ENCODE data around the gene POLR3A.

Gene POLR3A

DNA sequence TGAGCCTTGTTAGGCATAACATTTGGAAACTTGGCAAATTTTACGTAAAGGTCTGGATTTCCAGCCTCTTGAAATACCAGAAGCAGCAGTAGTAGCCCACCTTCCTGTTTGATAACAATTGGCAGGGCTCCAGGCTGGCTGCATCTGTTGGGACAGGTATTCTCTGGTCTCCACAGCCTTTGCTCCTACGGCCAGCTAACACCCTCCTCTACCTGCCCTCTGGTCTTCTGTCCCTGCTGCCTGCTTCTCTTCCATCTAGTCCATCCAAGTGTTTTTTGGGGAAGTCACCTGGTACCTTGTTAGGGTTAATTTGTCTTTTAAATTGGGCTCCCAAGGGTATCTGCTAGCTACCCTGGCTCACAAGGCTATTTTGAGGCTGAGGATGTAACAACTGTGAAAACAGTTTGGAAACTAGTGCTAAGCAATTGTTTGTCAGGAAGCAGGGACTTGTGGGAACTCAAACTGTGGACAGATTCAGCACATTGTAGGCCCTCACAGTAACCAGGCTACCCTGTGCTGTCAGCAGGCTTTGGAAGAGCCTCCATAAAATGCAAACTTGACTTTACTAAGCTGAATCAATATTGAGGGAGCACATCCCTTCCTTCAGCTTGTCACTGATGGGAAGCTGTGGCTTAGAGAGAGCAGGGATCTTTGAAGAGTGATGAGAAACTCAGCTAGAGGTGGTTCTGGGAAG, 12.9 kb upstream of the POLR3A start:
- peak in 1 of 2 experiments; percentile 32 for DNase-seq (ENCODE audit: low read depth in 1 of 2, low spot score in 1 of 2)

DNA sequence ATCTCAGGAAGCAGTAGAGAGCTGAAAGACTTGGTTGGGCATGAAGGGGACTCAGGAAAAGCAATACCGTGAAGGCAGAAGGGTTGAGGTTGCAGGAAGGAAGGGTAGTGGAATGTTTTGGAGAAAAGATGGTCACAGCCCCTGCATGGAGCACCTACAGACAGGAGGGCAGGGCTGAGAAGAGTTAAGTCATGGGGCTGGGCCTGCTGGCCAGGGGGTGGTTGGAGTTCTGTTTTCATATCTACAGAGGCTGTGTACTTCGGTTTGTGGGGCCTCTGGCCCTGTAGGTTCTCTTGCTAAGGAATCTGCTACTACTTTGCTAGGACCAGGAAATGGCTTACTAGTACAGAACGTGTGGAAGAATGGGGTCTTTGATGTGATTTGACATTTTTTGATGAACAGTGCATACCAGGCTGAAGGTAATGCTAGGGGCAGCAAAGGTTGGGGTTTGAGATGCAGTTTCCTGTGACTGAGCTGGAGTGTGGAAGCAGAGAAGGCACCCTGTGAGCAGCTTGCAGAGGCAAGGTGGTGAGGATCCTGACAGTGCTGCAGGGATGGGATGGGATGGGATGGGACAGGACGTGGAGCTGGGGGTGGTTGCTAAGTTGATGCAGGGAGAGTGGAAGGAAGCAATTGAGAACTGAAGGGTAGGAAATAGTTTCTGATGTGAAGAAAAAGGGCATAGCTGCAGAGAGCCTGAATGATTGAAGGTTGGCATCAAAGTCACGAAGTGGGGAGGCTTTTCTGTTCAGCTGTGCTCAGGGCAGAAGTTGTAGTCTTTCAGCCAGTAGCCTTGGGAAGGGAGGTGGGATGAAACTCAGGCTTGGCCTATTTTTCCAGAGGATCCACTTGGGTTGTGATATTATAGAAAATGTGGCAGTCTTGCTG, 12.1 kb upstream of the POLR3A start:
- TF ChIP-seq JUND (IDR thresholded peaks at IDR 0.05; ENCODE audit: low read depth), result no peak
- in situ Hi-C loops (cut with HindIII; ENCODE audit: low pct_unique_long_range_greater_than_20kb, low sequenced_read_pairs), result no loop called here
- no peak for DNase-seq (ENCODE audit: low read depth in 1 of 2, low spot score in 1 of 2)

More for the DNA sequence above, 12.9 kb upstream of the POLR3A start:
- in situ Hi-C loops (cut with HindIII; ENCODE audit: low pct_unique_long_range_greater_than_20kb, low sequenced_read_pairs), result no loop called here
- no peak for TF ChIP-seq JUND (IDR thresholded peaks at IDR 0.05; ENCODE audit: low read depth)

DNA sequence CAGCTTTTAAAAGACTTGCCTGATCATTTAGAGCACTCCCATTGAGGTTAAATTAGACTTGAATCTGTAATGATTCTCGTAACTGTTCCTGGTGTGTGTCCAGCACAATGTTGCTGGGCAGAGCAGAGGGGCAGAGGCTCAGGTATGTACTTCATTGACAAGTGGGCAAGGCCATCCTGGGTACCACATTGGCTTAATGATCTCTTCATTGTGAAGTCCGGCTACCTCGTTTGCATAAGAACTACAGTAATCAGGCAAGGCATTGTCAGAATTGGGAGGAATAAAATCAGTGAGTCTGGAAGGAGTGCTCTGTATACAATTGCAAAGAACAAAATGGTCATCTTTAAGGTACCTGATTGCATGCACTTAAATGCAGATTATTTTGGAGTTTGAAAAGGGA, 10.4 kb upstream of the POLR3A start:
- DNase-seq (ENCODE audit: low read depth in 1 of 2, low spot score in 1 of 2), result no peak
- in situ Hi-C loops (cut with HindIII; ENCODE audit: low pct_unique_long_range_greater_than_20kb, low sequenced_read_pairs), result no loop called here
- no peak for TF ChIP-seq JUND (IDR thresholded peaks at IDR 0.05; ENCODE audit: low read depth)

DNA sequence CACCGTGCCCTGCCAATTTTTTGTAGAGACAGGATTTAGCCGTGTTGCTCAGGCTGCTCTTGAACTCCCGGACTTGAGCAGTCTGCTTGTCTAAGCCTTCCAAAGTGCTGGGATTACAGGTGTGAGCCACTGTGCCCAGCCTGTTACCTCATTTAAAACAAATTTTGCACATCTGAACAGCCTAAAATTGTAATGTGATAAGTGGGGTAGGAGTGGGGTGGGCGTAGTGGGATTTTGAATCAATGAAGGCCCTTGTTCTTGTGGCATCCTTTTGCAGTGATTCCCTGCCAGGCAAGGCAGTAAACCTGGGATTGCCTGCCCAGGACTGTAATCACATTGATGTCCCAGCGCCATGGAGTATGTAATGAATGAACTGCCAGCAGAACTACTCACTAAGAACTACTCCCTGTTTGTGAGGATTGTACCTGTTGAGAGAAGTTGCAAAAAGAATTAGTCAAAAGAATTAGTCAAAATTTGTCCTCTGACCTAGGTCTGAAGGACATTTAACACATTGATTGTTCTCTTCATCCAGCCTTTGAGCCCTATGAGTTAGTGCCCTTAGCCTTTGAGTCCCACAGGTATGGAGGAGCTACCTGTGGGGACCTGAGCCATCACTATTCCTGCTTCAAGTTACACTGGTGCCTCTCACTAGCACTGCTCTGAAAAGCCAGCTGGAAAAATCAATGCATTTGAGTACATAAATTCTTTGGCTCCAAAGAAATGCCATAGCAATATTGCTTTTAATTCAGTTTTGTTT, 9.7 kb upstream of the POLR3A start:
- in situ Hi-C loops (cut with HindIII; ENCODE audit: low pct_unique_long_range_greater_than_20kb, low sequenced_read_pairs), result no loop called here
- DNase-seq (ENCODE audit: low read depth in 1 of 2, low spot score in 1 of 2), result no peak
- TF ChIP-seq JUND (IDR thresholded peaks at IDR 0.05; ENCODE audit: low read depth), result no peak

DNA sequence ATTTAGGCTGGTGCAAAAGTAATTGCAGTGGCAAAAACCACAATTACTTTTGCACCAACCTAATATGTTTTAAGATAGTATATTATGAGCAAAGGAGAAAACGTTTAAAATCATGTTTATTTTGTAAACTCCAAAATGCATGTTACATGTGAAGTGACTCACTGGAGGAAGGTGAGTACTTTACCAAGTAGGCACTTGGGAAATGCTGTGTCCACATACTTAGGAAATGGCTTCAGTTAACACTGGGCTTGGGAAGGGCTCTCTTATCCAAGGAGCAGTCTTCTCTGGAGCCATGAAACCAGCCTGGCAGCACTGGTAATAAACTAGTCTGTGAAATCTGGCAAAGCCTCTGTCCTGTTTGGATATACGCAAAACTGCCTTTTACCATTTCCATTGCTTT, 8.8 kb upstream of the POLR3A start:
- in situ Hi-C loops (cut with HindIII; ENCODE audit: low pct_unique_long_range_greater_than_20kb, low sequenced_read_pairs), result no loop called here
- no peak for TF ChIP-seq JUND (IDR thresholded peaks at IDR 0.05; ENCODE audit: low read depth)

DNA sequence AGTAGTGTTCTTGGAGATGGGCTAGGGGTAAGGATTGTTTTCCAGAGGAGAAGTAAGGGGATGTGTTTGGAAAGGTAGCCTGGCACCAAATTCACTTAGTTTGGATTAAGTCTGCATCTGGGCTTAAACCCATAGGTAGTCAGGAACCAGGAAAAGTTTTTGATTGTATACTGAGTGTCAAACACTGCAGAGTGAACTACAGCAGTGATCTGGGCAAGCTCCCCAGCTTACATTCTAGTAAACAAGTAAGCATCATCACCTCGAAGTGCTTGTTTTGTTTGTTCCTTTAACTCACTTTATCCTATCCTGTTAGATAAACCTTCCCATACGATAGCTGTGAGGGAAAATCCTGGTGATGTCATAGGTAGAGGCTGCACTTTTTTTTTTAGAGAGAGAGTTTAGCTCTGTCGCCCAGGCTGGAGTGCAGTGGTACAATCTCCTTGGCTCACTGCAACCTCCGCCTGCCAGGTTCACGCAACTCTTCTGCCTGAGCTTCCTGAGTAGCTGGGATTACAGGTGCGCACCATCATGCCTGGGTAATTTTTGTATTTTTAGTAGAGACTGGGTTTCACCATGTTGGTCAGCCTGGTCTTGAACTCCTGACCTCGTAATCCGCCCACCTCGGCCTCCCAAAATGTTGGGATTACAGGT, 6.7 kb upstream of the POLR3A start:
- DNase-seq (ENCODE audit: low read depth in 1 of 2, low spot score in 1 of 2), result no peak
- in situ Hi-C loops (cut with HindIII; ENCODE audit: low pct_unique_long_range_greater_than_20kb, low sequenced_read_pairs), result no loop called here
- no peak for TF ChIP-seq JUND (IDR thresholded peaks at IDR 0.05; ENCODE audit: low read depth)

More for the DNA sequence above, 8.8 kb upstream of the POLR3A start:
- no peak for DNase-seq (ENCODE audit: low read depth in 1 of 2, low spot score in 1 of 2)

DNA sequence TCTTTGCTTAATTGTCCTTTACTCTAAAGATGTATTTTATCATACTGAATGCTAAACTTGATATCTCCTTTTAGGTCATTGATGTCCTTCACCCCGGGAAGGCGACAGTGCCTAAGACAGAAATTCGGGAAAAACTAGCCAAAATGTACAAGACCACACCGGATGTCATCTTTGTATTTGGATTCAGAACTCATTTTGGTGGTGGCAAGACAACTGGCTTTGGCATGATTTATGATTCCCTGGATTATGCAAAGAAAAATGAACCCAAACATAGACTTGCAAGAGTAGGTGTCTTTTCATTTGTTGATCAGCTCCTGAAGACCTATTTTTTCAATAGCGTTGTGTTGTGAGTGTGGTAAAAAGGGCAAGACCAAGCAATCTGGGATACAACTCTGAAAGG, 6.1 kb upstream of the POLR3A start:
- in situ Hi-C loops (cut with HindIII; ENCODE audit: low pct_unique_long_range_greater_than_20kb, low sequenced_read_pairs), result no loop called here
- no peak for DNase-seq (ENCODE audit: low read depth in 1 of 2, low spot score in 1 of 2)
- no peak for TF ChIP-seq JUND (IDR thresholded peaks at IDR 0.05; ENCODE audit: low read depth)

DNA sequence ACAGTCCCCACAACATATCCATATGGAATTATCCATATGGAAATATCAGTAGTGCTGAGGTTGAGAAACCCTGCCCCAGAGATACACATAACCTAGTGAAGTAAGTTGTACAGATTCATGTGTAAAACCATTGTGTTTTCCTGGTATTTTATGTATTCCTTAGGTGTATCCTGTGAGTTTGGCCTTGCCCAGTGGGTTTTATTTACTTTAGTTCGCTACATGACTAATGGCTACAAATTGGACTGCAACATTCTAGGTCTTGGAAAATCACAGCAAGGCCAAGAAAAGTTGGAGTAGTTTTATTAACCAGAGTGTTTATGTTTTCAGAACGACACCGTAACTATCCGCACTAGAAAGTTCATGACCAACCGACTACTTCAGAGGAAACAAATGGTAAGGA, 5.7 kb upstream of the POLR3A start:
- TF ChIP-seq JUND (IDR thresholded peaks at IDR 0.05; ENCODE audit: low read depth), result no peak
- DNase-seq (ENCODE audit: low read depth in 1 of 2, low spot score in 1 of 2), result no peak
- in situ Hi-C loops (cut with HindIII; ENCODE audit: low pct_unique_long_range_greater_than_20kb, low sequenced_read_pairs), result no loop called here

DNA sequence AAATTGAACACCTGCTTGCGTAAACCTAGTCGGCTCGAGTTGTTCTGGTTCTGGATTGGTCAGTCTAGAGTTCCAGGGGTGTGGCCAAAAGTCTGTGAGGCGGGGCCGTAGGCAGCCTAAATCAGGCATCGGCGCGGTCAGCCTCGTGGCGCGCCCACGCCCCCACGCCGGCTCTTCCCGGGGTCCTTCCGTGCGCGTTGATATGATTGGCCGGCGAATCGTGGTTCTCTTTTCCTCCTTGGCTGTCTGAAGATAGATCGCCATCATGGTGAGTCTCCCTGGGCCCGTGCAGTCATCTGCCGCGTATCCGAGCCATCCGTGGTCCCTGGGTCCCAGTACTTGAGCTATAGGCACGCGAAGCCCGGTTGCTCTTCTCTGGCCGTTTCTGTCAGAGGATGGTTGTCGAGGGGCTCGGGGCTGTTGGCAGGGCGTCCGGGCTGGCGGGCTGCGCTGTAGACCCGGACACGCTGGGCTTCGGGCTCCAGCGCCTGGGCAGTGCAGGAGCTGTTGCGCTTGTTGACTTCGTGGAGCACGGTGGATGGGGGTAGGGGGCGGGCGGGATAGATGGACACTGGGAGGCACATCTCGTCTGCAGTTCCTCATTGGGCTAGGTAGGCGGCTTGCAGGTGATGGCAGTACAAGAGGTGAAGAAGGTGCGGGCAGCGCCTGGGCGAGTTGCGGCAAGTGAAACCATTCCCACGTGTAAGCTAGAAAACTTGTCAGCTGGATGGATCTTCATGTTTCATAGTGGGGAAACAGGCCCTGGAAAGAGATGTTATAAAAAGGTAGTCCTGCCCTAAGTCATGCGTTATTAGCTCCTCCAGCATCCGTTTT, 4.5 kb upstream of the POLR3A start, which contains the start of gene RPS24:
RPS24 (plus strand) TSS at position 227 of the 834 bp plus-strand sequence; CDS start at position 266, 39 bp downstream.
- in situ Hi-C loops (cut with HindIII; ENCODE audit: low pct_unique_long_range_greater_than_20kb, low sequenced_read_pairs), result no loop called here
- TF ChIP-seq JUND (IDR thresholded peaks at IDR 0.05; ENCODE audit: low read depth), result no peak; the same call in 1 of the 2 replicates
- DNase-seq (ENCODE audit: low read depth in 1 of 2, low spot score in 1 of 2), result peak; percentile 93 to 99

DNA sequence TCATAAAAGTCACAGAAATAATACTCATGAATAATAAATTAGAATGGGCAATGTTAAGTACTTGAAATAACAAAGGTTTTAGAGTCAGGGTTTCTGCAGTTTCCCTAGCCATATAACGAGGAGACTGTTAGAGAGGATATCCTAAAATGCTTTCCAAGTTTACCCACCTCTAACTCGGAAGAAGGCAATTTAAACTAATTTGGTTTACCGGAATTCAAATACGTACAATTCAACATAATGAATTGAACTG, 4.0 kb upstream of the POLR3A start:
- in situ Hi-C loops (cut with HindIII; ENCODE audit: low pct_unique_long_range_greater_than_20kb, low sequenced_read_pairs), result no loop called here
- DNase-seq (ENCODE audit: low read depth in 1 of 2, low spot score in 1 of 2), result no peak
- no peak for TF ChIP-seq JUND (IDR thresholded peaks at IDR 0.05; ENCODE audit: low read depth)

DNA sequence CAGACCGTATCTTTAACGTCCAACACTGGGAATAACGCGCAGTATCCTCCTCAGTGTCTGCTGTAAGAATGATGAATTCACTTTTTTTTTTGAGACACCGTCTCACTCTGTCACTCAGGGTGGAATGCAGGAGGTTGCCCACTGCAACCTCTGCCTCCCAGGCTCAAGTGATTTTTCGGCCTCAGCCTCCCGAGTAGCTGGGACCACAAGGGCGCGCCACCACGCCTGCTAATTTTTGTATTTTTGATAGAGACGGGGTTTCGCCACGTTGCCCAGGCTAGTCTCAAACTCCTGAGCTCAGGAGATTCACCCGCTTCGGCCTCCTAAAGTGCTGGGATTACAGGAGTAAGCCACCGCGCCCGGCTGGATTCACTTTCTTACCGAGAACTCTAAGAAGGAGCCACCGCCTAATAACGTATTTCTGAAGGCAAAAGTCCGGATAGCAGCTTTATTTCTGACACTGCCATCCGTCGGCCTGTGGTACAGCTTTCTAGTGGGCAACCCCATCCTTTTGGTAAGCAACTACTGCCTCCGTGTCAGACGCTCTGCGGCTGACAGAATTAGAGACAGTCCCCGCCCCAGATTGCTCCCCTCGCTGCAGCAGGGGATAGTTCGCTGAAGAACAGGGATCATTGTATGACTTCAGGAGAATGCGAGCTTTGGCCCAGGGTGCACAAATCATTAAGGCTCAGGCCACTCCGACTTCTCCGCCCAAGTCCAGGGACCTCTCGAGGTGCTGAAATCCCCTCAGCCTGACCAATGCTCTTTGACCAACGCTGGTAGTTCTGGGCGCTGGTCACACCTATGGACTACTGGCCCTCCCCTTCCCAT, 662 bp downstream of the POLR3A start:
- in situ Hi-C loops (cut with HindIII; ENCODE audit: low pct_unique_long_range_greater_than_20kb, low sequenced_read_pairs), result no loop called here
- DNase-seq (ENCODE audit: low read depth in 1 of 2, low spot score in 1 of 2), result peak; percentile 30 to 52

More for the DNA sequence above, 662 bp downstream of the POLR3A start:
- no peak for TF ChIP-seq JUND (IDR thresholded peaks at IDR 0.05; ENCODE audit: low read depth)
